Measurements from ENCODE around the gene DGKH. TPM values are rescaled to one million over a fixed set of nuclear protein-coding genes. Genes with fewer than 3 reads are reported as not detected.

Gene DGKH
- total and polyA plus RNA-seq, 10 of the 15 experiments (the other 5 are each of a cell fraction or from before 2014, with no cell fraction given), result 1.3 to 15.2 (median 7.3) TPM

DNA sequence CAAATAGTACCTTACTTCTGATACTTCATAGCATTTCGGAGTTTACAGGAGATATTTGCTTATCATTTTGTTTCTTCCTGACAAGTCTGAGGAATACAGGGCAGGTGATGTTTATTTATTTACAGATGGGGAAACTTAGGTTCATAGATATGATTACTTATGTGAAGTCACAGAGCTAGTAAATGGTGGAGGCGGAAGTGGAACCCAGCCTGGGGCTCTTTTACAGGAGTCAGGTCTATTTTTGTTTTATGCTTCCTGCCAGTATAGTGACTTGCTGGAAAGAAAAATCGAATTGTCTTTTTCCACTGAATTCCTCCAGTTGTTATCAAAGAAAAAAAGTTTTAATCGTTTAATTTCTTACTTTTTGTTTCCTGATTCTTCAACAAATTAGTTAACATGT is 66.5 kb downstream of the DGKH start:
- DNase-seq (ENCODE audit: low read depth, low spot score) (no peak), FAIRE-seq (no peak), ATAC-seq (no peak)
- CTCF ChIA-PET, result interaction anchor here (0.5 to 11.5 kb wide), 11 partner anchors 10 to 448 kb away, joined by 3 to 150 read pairs (median 4); no protein-coding TSS in a partner anchor
- Histone ChIP-seq H3K9ac (ENCODE audit: control insufficient read depth, insufficient read depth, low read length) (no peak overlapping the region), H3K4me1 (ENCODE audit: control insufficient read depth, insufficient read depth, low read length) (peaks cover 3% of the 10 kb centered on the region; the same call in 1 of the 2 replicates), H3K36me3 (ENCODE audit: control insufficient read depth in 2 of 2, insufficient read depth in 2 of 2, low read length in 1 of 2) (no peaks in the 10 kb centered on the region), H3K27ac (ENCODE audit: control insufficient read depth, insufficient read depth) (no peak overlapping the region), H3K9me3 (replicated peaks; ENCODE audit: control insufficient read depth, insufficient read depth, low read length) (no peaks in the 10 kb centered on the region), H3K4me2 (ENCODE audit: control insufficient read depth, insufficient read depth) (no peak overlapping the region), H3K79me2 (ENCODE audit: control insufficient read depth, insufficient read depth, low read length) (peaks cover 4% of the 10 kb centered on the region), H4K20me1 (ENCODE audit: control insufficient read depth, insufficient read depth) (no peaks in the 10 kb centered on the region), H3K27me3 (replicated peaks in 1 of 2; ENCODE audit: control insufficient read depth in 2 of 2, insufficient read depth in 2 of 2, low read length in 1 of 2) (no peaks in the 10 kb centered on the region), H2AFZ (ENCODE audit: control insufficient read depth, low read depth, low read length) (no peak overlapping the region), H3K4me3 (no peak overlapping the region)
- intact Hi-C loops (cut with micrococcal nuclease; ENCODE audit: unreplicated experiment) (loop anchor here (5.0 kb wide), 1 partner anchor 158 kb away; no protein-coding TSS in a partner anchor), in situ Hi-C loops (cut with MboI) (loop anchor here (5.0 kb wide), 1 partner anchor 448 kb away; no protein-coding TSS in a partner anchor)
- SMC1A ChIA-PET (ENCODE audit: uncharacterized antibody, unreplicated experiment), result interaction anchor here (0.7 to 10.0 kb wide), 11 partner anchors 18 to 462 kb away, joined by 3 to 115 read pairs (median 4); no protein-coding TSS in a partner anchor
- RAD21 ChIA-PET (ENCODE audit: unreplicated experiment), result interaction anchor here (1.5 to 7.5 kb wide), 3 partner anchors 23 to 447 kb away, joined by 5 to 72 read pairs (median 6); no protein-coding TSS in a partner anchor
- BruUV-seq (replicated peaks), result no TSS peak
- 70% methylated on average over 4 of the region's 4 CpGs for WGBS (ENCODE audit: insufficient coverage, insufficient replicate concordance, low lambda C conversion rate, missing lambda C conversion rate)
- POLR2A ChIA-PET, result interaction anchor here (1.7 kb wide), 1 partner anchor 337 kb away, joined by 4 read pairs; no protein-coding TSS in a partner anchor
- TF ChIP-seq, protein P1, sequence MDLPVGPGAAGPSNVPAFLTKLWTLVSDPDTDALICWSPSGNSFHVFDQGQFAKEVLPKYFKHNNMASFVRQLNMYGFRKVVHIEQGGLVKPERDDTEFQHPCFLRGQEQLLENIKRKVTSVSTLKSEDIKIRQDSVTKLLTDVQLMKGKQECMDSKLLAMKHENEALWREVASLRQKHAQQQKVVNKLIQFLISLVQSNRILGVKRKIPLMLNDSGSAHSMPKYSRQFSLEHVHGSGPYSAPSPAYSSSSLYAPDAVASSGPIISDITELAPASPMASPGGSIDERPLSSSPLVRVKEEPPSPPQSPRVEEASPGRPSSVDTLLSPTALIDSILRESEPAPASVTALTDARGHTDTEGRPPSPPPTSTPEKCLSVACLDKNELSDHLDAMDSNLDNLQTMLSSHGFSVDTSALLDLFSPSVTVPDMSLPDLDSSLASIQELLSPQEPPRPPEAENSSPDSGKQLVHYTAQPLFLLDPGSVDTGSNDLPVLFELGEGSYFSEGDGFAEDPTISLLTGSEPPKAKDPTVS (IDR thresholded peaks at IDR 0.05; ENCODE audit: low read depth, low read length), result no peak
- TF ChIP-seq HDGF (IDR thresholded peaks at IDR 0.05) (no peak), RCOR1 (conservative IDR thresholded peaks at IDR 0.05; ENCODE audit: low read depth, low read length) (no peak), EZH2 (IDR thresholded peaks at IDR 0.05; ENCODE audit: borderline replicate concordance, control insufficient read depth, low read depth, low read length) (no peak), FOXK2 (IDR thresholded peaks at IDR 0.05) (no peak), ZNF274 (IDR thresholded peaks at IDR 0.05; ENCODE audit: insufficient read depth, insufficient read length) (no peak), SREBF2 (IDR thresholded peaks at IDR 0.05; ENCODE audit: low read length) (no peak), POLR2AphosphoS2 (IDR thresholded peaks at IDR 0.05; ENCODE audit: low read depth, low read length) (no peak), ZBED1 (IDR thresholded peaks at IDR 0.05; ENCODE audit: borderline replicate concordance) (no peak), JUND (IDR thresholded peaks at IDR 0.05; ENCODE audit: low read depth, low read length) (no peak), IKZF2 (IDR thresholded peaks at IDR 0.05) (no peak)
- TF ChIP-seq, protein P2, sequence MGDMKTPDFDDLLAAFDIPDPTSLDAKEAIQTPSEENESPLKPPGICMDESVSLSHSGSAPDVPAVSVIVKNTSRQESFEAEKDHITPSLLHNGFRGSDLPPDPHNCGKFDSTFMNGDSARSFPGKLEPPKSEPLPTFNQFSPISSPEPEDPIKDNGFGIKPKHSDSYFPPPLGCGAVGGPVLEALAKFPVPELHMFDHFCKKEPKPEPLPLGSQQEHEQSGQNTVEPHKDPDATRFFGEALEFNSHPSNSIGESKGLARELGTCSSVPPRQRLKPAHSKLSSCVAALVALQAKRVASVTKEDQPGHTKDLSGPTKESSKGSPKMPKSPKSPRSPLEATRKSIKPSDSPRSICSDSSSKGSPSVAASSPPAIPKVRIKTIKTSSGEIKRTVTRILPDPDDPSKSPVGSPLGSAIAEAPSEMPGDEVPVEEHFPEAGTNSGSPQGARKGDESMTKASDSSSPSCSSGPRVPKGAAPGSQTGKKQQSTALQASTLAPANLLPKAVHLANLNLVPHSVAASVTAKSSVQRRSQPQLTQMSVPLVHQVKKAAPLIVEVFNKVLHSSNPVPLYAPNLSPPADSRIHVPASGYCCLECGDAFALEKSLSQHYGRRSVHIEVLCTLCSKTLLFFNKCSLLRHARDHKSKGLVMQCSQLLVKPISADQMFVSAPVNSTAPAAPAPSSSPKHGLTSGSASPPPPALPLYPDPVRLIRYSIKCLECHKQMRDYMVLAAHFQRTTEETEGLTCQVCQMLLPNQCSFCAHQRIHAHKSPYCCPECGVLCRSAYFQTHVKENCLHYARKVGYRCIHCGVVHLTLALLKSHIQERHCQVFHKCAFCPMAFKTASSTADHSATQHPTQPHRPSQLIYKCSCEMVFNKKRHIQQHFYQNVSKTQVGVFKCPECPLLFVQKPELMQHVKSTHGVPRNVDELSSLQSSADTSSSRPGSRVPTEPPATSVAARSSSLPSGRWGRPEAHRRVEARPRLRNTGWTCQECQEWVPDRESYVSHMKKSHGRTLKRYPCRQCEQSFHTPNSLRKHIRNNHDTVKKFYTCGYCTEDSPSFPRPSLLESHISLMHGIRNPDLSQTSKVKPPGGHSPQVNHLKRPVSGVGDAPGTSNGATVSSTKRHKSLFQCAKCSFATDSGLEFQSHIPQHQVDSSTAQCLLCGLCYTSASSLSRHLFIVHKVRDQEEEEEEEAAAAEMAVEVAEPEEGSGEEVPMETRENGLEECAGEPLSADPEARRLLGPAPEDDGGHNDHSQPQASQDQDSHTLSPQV (IDR thresholded peaks at IDR 0.05), result no peak
- TF ChIP-seq, protein P3, sequence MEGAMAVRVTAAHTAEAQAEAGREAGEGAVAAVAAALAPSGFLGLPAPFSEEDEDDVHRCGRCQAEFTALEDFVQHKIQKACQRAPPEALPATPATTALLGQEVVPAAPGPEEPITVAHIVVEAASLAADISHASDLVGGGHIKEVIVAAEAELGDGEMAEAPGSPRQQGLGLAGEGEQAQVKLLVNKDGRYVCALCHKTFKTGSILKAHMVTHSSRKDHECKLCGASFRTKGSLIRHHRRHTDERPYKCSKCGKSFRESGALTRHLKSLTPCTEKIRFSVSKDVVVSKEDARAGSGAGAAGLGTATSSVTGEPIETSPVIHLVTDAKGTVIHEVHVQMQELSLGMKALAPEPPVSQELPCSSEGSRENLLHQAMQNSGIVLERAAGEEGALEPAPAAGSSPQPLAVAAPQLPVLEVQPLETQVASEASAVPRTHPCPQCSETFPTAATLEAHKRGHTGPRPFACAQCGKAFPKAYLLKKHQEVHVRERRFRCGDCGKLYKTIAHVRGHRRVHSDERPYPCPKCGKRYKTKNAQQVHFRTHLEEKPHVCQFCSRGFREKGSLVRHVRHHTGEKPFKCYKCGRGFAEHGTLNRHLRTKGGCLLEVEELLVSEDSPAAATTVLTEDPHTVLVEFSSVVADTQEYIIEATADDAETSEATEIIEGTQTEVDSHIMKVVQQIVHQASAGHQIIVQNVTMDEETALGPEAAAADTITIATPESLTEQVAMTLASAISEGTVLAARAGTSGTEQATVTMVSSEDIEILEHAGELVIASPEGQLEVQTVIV (IDR thresholded peaks at IDR 0.05; ENCODE audit: borderline replicate concordance, partially characterized antibody), result no peak
- TF ChIP-seq, protein P4, sequence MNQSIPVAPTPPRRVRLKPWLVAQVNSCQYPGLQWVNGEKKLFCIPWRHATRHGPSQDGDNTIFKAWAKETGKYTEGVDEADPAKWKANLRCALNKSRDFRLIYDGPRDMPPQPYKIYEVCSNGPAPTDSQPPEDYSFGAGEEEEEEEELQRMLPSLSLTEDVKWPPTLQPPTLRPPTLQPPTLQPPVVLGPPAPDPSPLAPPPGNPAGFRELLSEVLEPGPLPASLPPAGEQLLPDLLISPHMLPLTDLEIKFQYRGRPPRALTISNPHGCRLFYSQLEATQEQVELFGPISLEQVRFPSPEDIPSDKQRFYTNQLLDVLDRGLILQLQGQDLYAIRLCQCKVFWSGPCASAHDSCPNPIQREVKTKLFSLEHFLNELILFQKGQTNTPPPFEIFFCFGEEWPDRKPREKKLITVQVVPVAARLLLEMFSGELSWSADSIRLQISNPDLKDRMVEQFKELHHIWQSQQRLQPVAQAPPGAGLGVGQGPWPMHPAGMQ (IDR thresholded peaks at IDR 0.05; ENCODE audit: borderline replicate concordance), result no peak
